GM10248 (cell line): ENCODE measurements around the gene DISC1.

Experiments used
- CTCF ChIA-PET: fragments of 300-600 bp; sonication (Branson Sonifier 250); formaldehyde crosslinking; extraction: SDS; loops from one replicate; lab custom pipeline; 2021; ENCODE audit warnings: antibody characterized with exemption; lab: Yijun Ruan, JAX
- POLR2A ChIA-PET: fragments of 350-650 bp; sonication (Branson Sonifier 250); formaldehyde crosslinking; extraction: SDS; loops from one replicate; lab custom pipeline; 2020; ENCODE audit warnings: antibody characterized with exemption; lab: Yijun Ruan, JAX
- DNase-seq: peaks from one replicate; pipeline ENCODE4 v3.0.0; 2012; ENCODE audit errors: extremely low spot score
- TF ChIP-seq, protein P1 (sequence below): IDR thresholded peaks from 2 replicates; pipeline ENCODE4 v1.5.1; 2012; ENCODE audit warnings: mild to moderate bottlenecking, low read depth; ENCODE audit errors: extremely low read depth, missing control alignments, control extremely low read depth

The DISC1 gene

DNA sequence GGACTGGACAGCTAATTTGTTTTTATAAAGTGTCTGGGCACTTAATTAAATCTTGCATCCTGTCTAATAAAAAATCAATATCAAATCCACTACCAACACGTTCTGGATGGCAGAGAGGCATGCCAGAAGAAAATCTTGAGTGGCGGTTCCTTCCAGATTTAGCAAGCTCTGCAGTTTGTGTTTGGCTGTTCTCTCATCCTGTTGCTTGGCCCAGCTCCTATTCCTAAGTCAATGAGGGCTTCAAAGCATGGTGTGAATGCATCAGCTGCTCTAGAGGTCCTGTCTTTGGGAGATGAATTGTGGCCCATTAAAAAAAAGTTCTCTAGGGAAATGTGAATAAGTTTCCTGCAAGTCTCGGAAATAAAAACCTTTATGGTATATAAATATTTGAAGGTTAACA, 90.3 kb downstream of the DISC1 start:
- TF ChIP-seq, protein P1, sequence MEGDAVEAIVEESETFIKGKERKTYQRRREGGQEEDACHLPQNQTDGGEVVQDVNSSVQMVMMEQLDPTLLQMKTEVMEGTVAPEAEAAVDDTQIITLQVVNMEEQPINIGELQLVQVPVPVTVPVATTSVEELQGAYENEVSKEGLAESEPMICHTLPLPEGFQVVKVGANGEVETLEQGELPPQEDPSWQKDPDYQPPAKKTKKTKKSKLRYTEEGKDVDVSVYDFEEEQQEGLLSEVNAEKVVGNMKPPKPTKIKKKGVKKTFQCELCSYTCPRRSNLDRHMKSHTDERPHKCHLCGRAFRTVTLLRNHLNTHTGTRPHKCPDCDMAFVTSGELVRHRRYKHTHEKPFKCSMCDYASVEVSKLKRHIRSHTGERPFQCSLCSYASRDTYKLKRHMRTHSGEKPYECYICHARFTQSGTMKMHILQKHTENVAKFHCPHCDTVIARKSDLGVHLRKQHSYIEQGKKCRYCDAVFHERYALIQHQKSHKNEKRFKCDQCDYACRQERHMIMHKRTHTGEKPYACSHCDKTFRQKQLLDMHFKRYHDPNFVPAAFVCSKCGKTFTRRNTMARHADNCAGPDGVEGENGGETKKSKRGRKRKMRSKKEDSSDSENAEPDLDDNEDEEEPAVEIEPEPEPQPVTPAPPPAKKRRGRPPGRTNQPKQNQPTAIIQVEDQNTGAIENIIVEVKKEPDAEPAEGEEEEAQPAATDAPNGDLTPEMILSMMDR: no peak
- POLR2A ChIA-PET: no interaction called here

GRCh38 chr1:231719485-231720183, 93.0 kb downstream of the DISC1 start:
- POLR2A ChIA-PET: no interaction called here
- DNase-seq: no peak
- CTCF ChIA-PET: interaction anchor here (0.9 to 1.9 kb wide), 3 partner anchors 8 to 36 kb away, joined by 3 to 5 read pairs (median 3); no protein-coding TSS in a partner anchor
- TF ChIP-seq, protein P1: no peak

More for the DNA sequence above, 90.3 kb downstream of the DISC1 start:
- DNase-seq: no peak
- CTCF ChIA-PET: interaction anchor here (1.3 to 1.9 kb wide), 3 partner anchors 8 to 40 kb away, joined by 3 to 4 read pairs (median 3); no protein-coding TSS in a partner anchor

- TF ChIP-seq, protein P1: no peak
- DNase-seq: no peak
- ChIA-PET POLR2A (no interaction called here), CTCF (interaction anchor here (1.2 to 1.5 kb wide), 2 partner anchors 9 to 11 kb away, joined by 3 to 5 read pairs; no protein-coding TSS in a partner anchor)
These were observed 94.2 kb downstream of the DISC1 start for GRCh38 chr1:231720652-231721325.

GRCh38 chr1:231721436-231721835, 94.8 kb downstream of the DISC1 start:
- POLR2A ChIA-PET: no interaction called here
- TF ChIP-seq, protein P1: no peak
- CTCF ChIA-PET: interaction anchor here (1.5 kb wide), 1 partner anchor 11 kb away, joined by 5 read pairs; no protein-coding TSS in a partner anchor
- no peak for DNase-seq

GRCh38 chr1:231722356-231722755, 95.8 kb downstream of the DISC1 start:
- POLR2A ChIA-PET: no interaction called here
- CTCF ChIA-PET: interaction anchor here (1.5 kb wide), 1 partner anchor 12 kb away, joined by 5 read pairs; no protein-coding TSS in a partner anchor
- TF ChIP-seq, protein P1: no peak
- DNase-seq: no peak

- POLR2A ChIA-PET: no interaction called here
- TF ChIP-seq, protein P1: no peak
- CTCF ChIA-PET: no interaction called here
- no peak for DNase-seq
These were observed 96.6 kb downstream of the DISC1 start for GRCh38 chr1:231723146-231723545.
